Tongue (tissue), 2 donors: ENCODE data around the gene GLUL. TPM values are rescaled to one million over a fixed set of nuclear protein-coding genes. Genes with fewer than 3 reads are reported as not detected.

Experiments
- DNase-seq: peaks from one replicate; pipeline ENCODE4 v3.0.0-alpha.2; 2015
- total RNA-seq: library from RNA; depleted of rRNA; stranded (reverse); fragments of >200 nt; gene quantifications from one replicate; pipeline ENCODE4 v1.2.3, GENCODE V29; 2014

The GLUL gene
- total RNA-seq = 609 TPM

- peak; percentile 97 for DNase-seq
Measured at GRCh38 chr1:182391362-182392049, at the start of gene GLUL. Gene GLUL, minus strand, starts transcription at chr1:182391790. Its CDS starts 3,053 bp downstream, at chr1:182388737.

GRCh38 chr1:182438326-182438725, 46.7 kb upstream of the GLUL start:
- DNase-seq = no peak

- DNase-seq = no peak
Measured at GRCh38 chr1:182433580-182433979, 42.0 kb upstream of the GLUL start.

- DNase-seq = no peak
Measured at GRCh38 chr1:182431278-182431677, 39.7 kb upstream of the GLUL start.

GRCh38 chr1:182430263-182431068, 38.9 kb upstream of the GLUL start:
- no peak for DNase-seq

GRCh38 chr1:182428043-182428442, 36.5 kb upstream of the GLUL start:
- DNase-seq = no peak

GRCh38 chr1:182426442-182427430, 35.1 kb upstream of the GLUL start:
- no peak for DNase-seq

GRCh38 chr1:182415789-182416188, 24.2 kb upstream of the GLUL start:
- DNase-seq = no peak

- no peak for DNase-seq
Measured at GRCh38 chr1:182413969-182414368, 22.4 kb upstream of the GLUL start.

- DNase-seq = no peak
Measured at GRCh38 chr1:182413486-182413885, 21.9 kb upstream of the GLUL start.

- DNase-seq = no peak
Measured at GRCh38 chr1:182410620-182411273, 19.2 kb upstream of the GLUL start.

GRCh38 chr1:182410138-182410537, 18.5 kb upstream of the GLUL start:
- no peak for DNase-seq

- DNase-seq = no peak
Measured at GRCh38 chr1:182408435-182409075, 17.0 kb upstream of the GLUL start.

GRCh38 chr1:182407724-182408123, 16.1 kb upstream of the GLUL start:
- no peak for DNase-seq

- no peak for DNase-seq
Measured at GRCh38 chr1:182406012-182406411, 14.4 kb upstream of the GLUL start.

GRCh38 chr1:182405578-182405977, 14.0 kb upstream of the GLUL start:
- no peak for DNase-seq

GRCh38 chr1:182404781-182405180, 13.2 kb upstream of the GLUL start:
- no peak for DNase-seq

GRCh38 chr1:182400567-182400966, 9.0 kb upstream of the GLUL start, which contains the start of gene TEDDM1:
Gene TEDDM1, minus strand, starts transcription at chr1:182400667. Its CDS starts 182 bp downstream, at chr1:182400485.
- no peak for DNase-seq

GRCh38 chr1:182397653-182398393, 6.2 kb upstream of the GLUL start:
- DNase-seq = no peak

- DNase-seq = no peak
Measured at GRCh38 chr1:182395906-182396305, 4.3 kb upstream of the GLUL start.
